GM12878 (cell line): ENCODE measurements around the gene SLC12A7. TPM values are rescaled to one million over a fixed set of nuclear protein-coding genes. Genes with fewer than 3 reads are reported as not detected.

Experiments
- ATAC-seq: fragments of 200-7000 bp; cut with Tn5 transposase; 3 replicates; pipeline ENCODE4 v1.9.1; 2020; ENCODE audit warnings: mild to moderate bottlenecking, moderate library complexity
- BruUV-seq: library from RNA; stranded (reverse); fragments of 400-500 nt; replicated peaks from 2 replicates; lab custom pipeline; 2021; lab: Mats Ljungman, UMichigan
- CTCF ChIA-PET: fragments of 300-600 bp; sonication (Branson Sonifier 250); formaldehyde crosslinking; extraction: SDS; loops from one replicate; lab custom pipeline; 2021; ENCODE audit warnings: inconsistent platforms; lab: Yijun Ruan, JAX
- POLR2A ChIA-PET: fragments of 350-600 bp; formaldehyde crosslinking; extraction: SDS; loops from one replicate; lab custom pipeline; 2021; ENCODE audit warnings: inconsistent platforms; lab: Charles Lee
- RAD21 ChIA-PET: fragments of 300-600 bp; sonication (Branson Sonifier 250); formaldehyde crosslinking; loops from one replicate; lab custom pipeline; 2023; ENCODE audit warnings: antibody characterized with exemption; ENCODE audit not compliant: unreplicated experiment; lab: Charles Lee
- SMC1A ChIA-PET: fragments of 300-600 bp; sonication (Branson Sonifier 250); formaldehyde crosslinking; loops from one replicate; lab custom pipeline; 2023; ENCODE audit not compliant: unreplicated experiment, uncharacterized antibody; lab: Charles Lee
- DNase-seq: peaks from one replicate; pipeline ENCODE4 v3.0.0-alpha.2; 2011; ENCODE audit warnings: low read depth, low spot score
- FAIRE-seq: peaks from 3 replicates; lab custom pipeline; 2011; peaks lifted over from hg19 to GRCh38; lab: Jason Lieb, UNC
- H2AFZ ChIP-seq: 2 replicates; pipeline ENCODE4 v1.6.0; 2011; ENCODE audit warnings: low read depth, low read length, control low read depth; ENCODE audit not compliant: control insufficient read depth
- H3K27ac ChIP-seq: 2 replicates; pipeline ENCODE4 v1.5.1; 2011; ENCODE audit warnings: control low read depth; ENCODE audit not compliant: control insufficient read depth, insufficient read depth
- H3K27me3 ChIP-seq, 2 experiments: replicated peaks in 1 of 2; 2 replicates each; pipeline versions ENCODE4 v1.6.0 to v1.6.1; 2011; ENCODE audit warnings: low read length in 1 of 2; ENCODE audit not compliant: control insufficient read depth in 2 of 2, insufficient read depth in 2 of 2
- H3K36me3 ChIP-seq, 2 experiments: 2 replicates each; pipeline ENCODE4 v1.5.1; 2011; ENCODE audit warnings: low read length in 1 of 2; ENCODE audit not compliant: control insufficient read depth in 2 of 2, insufficient read depth in 2 of 2
- H3K4me1 ChIP-seq: 2 replicates; pipeline ENCODE4 v1.6.1; 2011; ENCODE audit warnings: mild to moderate bottlenecking, low read length, moderate library complexity, mixed read lengths; ENCODE audit not compliant: control insufficient read depth, insufficient read depth
- H3K4me2 ChIP-seq: 2 replicates; pipeline ENCODE4 v1.6.0; 2011; ENCODE audit warnings: control low read depth; ENCODE audit not compliant: control insufficient read depth, insufficient read depth
- H3K4me3 ChIP-seq: fragments of 200-600 bp; sonication (generic); 2 replicates; pipeline ENCODE4 v1.5.1; 2016
- H3K79me2 ChIP-seq: 2 replicates; pipeline ENCODE4 v1.6.0; 2011; ENCODE audit warnings: low read length; ENCODE audit not compliant: control insufficient read depth, insufficient read depth
- H3K9ac ChIP-seq: 2 replicates; pipeline ENCODE4 v1.8.0; 2011; ENCODE audit warnings: low read length, control low read depth, mixed read lengths; ENCODE audit not compliant: control insufficient read depth, insufficient read depth
- H3K9me3 ChIP-seq: replicated peaks from 3 replicates; pipeline ENCODE4 v1.5.1; 2011; ENCODE audit warnings: mild to moderate bottlenecking, low read length; ENCODE audit not compliant: control insufficient read depth, insufficient read depth
- H4K20me1 ChIP-seq: 2 replicates; pipeline ENCODE4 v1.6.0; 2011; ENCODE audit not compliant: control insufficient read depth, insufficient read depth
- ASH2L ChIP-seq: fragments of 300-600, 200-600 bp; sonication (generic); IDR thresholded peaks from 2 replicates; pipeline ENCODE4 v1.6.1; 2017; ENCODE audit warnings: low read depth, mild to moderate bottlenecking, borderline replicate concordance
- CBX3 ChIP-seq: fragments of 200-600 bp; sonication (generic); IDR thresholded peaks from 2 replicates; pipeline ENCODE4 v1.6.1; 2016; ENCODE audit warnings: low read depth, borderline replicate concordance
- ETV6 ChIP-seq, 2 experiments: fragments of 450-650 bp in 1 of 2; IDR thresholded peaks in 1 of 2; conservative IDR thresholded peaks in 1 of 2; 2 replicates each; pipeline ENCODE4 v1.6.1; 2014; ENCODE audit warnings: antibody characterized with exemption in 1 of 2, borderline replicate concordance in 1 of 2, low read depth in 1 of 2, mild to moderate bottlenecking in 1 of 2, moderate library complexity in 1 of 2
- FOXK2 ChIP-seq: fragments of 450-650 bp; IDR thresholded peaks from 2 replicates; pipeline ENCODE4 v1.6.1; 2017; ENCODE audit warnings: mild to moderate bottlenecking, moderate library complexity
- GABPA ChIP-seq: IDR thresholded peaks from 2 replicates; pipeline ENCODE4 v1.6.1; 2014; ENCODE audit warnings: antibody characterized with exemption, low read depth, mild to moderate bottlenecking, inconsistent platforms
- HDGF ChIP-seq: fragments of 450-650 bp; IDR thresholded peaks from 2 replicates; pipeline ENCODE4 v1.6.1; 2016; ENCODE audit warnings: antibody characterized with exemption
- KAT2A ChIP-seq: conservative IDR thresholded peaks from 2 replicates; pipeline ENCODE4 v1.6.1; 2011; ENCODE audit warnings: low read depth, low read length; ENCODE audit not compliant: control insufficient read depth
- KDM1A ChIP-seq: fragments of 200-600 bp; sonication (generic); IDR thresholded peaks from 2 replicates; pipeline ENCODE4 v1.6.1; 2016; ENCODE audit warnings: borderline replicate concordance
- MYB ChIP-seq: fragments of 150-350 bp; IDR thresholded peaks from 2 replicates; pipeline ENCODE4 v1.6.1; 2014; ENCODE audit warnings: mild to moderate bottlenecking, low read depth, low read length, borderline replicate concordance
- NFIC ChIP-seq: IDR thresholded peaks from 2 replicates; pipeline ENCODE4 v1.6.1; 2012; ENCODE audit warnings: low read depth, mild to moderate bottlenecking, inconsistent platforms, low read length, moderate library complexity
- POU2F2 ChIP-seq: IDR thresholded peaks from 3 replicates; pipeline ENCODE4 v1.6.1; 2011; ENCODE audit warnings: low read depth, mild to moderate bottlenecking, low read length, borderline replicate concordance
- RAD21 ChIP-seq: IDR thresholded peaks from 2 replicates; pipeline ENCODE4 v1.6.1; 2011; ENCODE audit warnings: mild to moderate bottlenecking, low read depth, low read length, moderate library complexity; ENCODE audit not compliant: insufficient read depth
- RB1 ChIP-seq: fragments of 450-650 bp; formaldehyde crosslinking; IDR thresholded peaks from 2 replicates; pipeline ENCODE4 v1.6.1; 2017; ENCODE audit warnings: mild to moderate bottlenecking, borderline replicate concordance
- STAT3 ChIP-seq: IDR thresholded peaks from 2 replicates; pipeline ENCODE4 v1.6.1; 2011; ENCODE audit warnings: low read depth, low read length, improper control_type of control experiment
- TCF7 ChIP-seq: IDR thresholded peaks from 2 replicates; pipeline ENCODE4 v1.6.1; 2014; ENCODE audit warnings: antibody characterized with exemption, borderline replicate concordance
- ZNF384 ChIP-seq: IDR thresholded peaks from 2 replicates; pipeline ENCODE4 v1.6.1; 2012; ENCODE audit warnings: low read depth, mild to moderate bottlenecking, low read length, improper control_type of control experiment, borderline replicate concordance
- ZNF622 ChIP-seq: fragments of 450-650 bp; IDR thresholded peaks from 2 replicates; pipeline ENCODE4 v1.6.1; 2017; ENCODE audit warnings: mild to moderate bottlenecking, inconsistent platforms
- WGBS: methylation state at CpG from one replicate; pipeline ENCODE4 v1.1.6; 2016; ENCODE audit warnings: low lambda C conversion rate; ENCODE audit not compliant: insufficient replicate concordance, insufficient coverage; ENCODE audit errors: missing lambda C conversion rate; 5-methylcytosine and 5-hydroxymethylcytosine counted together
- in situ Hi-C: fragments of 300-500 bp; cut with MboI; formaldehyde crosslinking; loops from 9 replicates; pipeline ENCODE4 v1.14.3; 2018; ENCODE audit warnings: mixed read lengths
- intact Hi-C: fragments of 100-400 bp; cut with micrococcal nuclease; formaldehyde crosslinking; loops from one replicate; pipeline ENCODE4 v1.14.2; 2022; ENCODE audit not compliant: unreplicated experiment
- polyA plus RNA-seq, 11 experiments: library from polyadenylated mRNA; depleted of rRNA in 4 of 11; unstranded in 6 of 11; stranded (reverse) in 5 of 11; fragments of >200 nt; fragmentation: Nextera tagmentation in 4 of 11; fragmentation: Illumina TruSeq in 1 of 11; extraction: Ambion mirVana in 4 of 11; extraction: Trizol in 1 of 11; gene quantifications; 1 replicate in 1 of 11; 2 replicates in 10 of 11; pipeline versions ENCODE4 v1.2.1 to v1.2.3, GENCODE V29; 2011 to 2016; ENCODE audit warnings: inconsistent platforms in 2 of 11, missing spikeins in 2 of 11, low read depth in 1 of 11
- total RNA-seq, 4 experiments: library from RNA; depleted of rRNA in 3 of 4; stranded (reverse); fragments of >200 nt in 3 of 4; fragmentation: Illumina TruSeq in 1 of 4; extraction: Trizol in 1 of 4; gene quantifications; 2 replicates each; pipeline versions ENCODE4 v1.2.1 to v1.2.3, GENCODE V29; 2013 to 2021

SLC12A7 gene
- total and polyA plus RNA-seq, 10 of the 15 experiments (the other 5 are each of a cell fraction or from before 2014, with no cell fraction given), result 0.10 to 10.0 (median 2.9) TPM

DNA sequence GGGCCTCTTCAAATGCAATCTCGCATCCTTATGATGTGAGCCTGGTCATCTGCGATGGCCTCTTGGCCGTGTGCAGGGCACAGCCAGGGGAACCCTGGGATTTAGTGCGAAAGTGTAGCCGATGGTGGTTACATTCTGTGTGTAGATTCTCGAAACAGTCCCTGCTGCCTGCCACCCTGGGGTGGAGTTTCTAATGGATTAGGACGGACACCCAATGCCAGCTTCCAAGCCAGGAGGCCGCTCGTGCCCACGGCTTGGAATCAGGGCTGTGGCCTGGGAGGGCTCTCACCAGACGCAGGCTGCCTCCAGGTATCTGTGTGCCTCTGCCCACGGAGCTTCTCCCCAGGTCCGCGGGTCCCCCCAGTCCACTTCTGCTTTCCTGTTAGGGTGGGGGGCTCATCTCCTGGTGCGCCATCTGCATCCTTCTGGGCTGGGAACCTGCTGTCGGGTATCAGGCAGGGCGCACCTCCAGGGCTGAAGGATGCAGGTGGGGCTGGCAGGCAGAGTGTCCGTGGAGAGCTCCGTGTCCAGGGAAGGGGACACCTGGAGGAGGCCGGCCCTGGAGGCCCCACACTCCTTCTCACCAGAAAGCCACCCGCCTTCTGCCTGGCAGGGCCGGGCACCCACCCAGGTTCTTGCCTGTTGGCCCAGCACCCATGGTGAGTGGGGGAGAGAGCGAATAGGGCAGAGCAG lies 3.4 kb upstream of the SLC12A7 start:
- ATAC-seq, result no peak
- RAD21 ChIA-PET, result interaction anchor here (1.0 to 1.4 kb wide), 3 partner anchors 9 to 25 kb away, joined by 3 to 5 read pairs (median 3); no protein-coding TSS in a partner anchor

DNA sequence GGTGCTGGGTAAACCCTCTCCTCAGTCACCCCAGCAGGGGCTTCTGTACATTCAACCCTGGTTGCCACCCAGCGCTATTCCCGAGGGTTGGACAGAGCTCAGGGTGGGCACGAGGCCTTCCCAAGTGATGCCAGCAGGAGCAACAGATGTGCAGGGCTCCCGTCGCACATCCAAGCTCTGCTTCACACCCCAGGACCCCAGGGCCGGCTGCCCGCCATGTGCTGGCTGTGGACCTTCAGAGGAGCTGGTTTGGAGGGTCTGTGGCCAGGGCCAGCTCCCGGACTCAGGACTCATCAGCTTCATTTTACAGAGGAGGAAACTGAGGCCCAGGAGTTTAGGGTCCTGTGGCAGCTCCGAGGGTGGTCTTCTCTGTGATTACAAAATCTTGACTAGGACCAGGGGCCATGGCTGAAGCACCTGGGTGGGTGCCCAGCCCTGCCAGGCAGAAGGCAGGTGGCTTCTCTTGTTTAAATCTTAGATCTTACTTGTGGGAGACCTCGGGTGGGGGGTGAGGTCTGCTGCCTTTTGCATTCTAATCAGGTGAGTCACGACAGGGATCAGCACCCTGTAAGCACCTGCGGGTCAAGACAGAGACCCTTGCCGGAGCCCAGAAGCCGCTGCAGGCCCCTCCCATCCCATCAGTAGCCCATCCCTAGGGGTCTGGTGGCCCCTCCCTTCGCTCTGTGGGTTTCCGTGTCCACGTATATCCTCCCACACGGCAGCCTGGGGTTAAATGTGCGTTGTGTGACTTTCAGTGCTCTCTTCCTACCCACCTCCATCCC lies 2.1 kb upstream of the SLC12A7 start:
- in situ Hi-C loops, result no loop called here
- CTCF ChIA-PET, result interaction anchor here (1.0 kb wide), 2 partner anchors 10 to 18 kb away, joined by 3 to 4 read pairs; no protein-coding TSS in a partner anchor
- Histone ChIP-seq H2AFZ (no peak overlapping the region), H3K27me3 (peaks cover 0 to 3% of the 10 kb centered on the region in 2 experiments), H3K4me2 (no peak overlapping the region), H3K9ac (no peak overlapping the region), H3K36me3 (no peaks in the 10 kb centered on the region), H3K4me3 (no peak overlapping the region), H3K27ac (no peak overlapping the region), H3K9me3 (no peaks in the 10 kb centered on the region), H4K20me1 (no peaks in the 10 kb centered on the region), H3K79me2 (peaks cover 2% of the 10 kb centered on the region; the same call in 1 of the 2 replicates), H3K4me1 (no peaks in the 10 kb centered on the region)
- ATAC-seq (no peak), FAIRE-seq (no peak), DNase-seq (no peak)
- SMC1A ChIA-PET, result interaction anchor here (0.6 to 2.2 kb wide), 2 partner anchors 20 to 40 kb away, joined by 4 to 9 read pairs; no protein-coding TSS in a partner anchor
- POLR2A ChIA-PET, result interaction anchor here (1.0 kb wide), 1 partner anchor 378 kb away, joined by 3 read pairs; no protein-coding TSS in a partner anchor
- RAD21 ChIA-PET, result interaction anchor here (0.9 to 1.1 kb wide), 2 partner anchors 19 to 24 kb away, joined by 3 to 4 read pairs; no protein-coding TSS in a partner anchor
- BruUV-seq, result no TSS peak
- intact Hi-C loops, result no loop called here
- 39% methylated on average over 19 of the region's 19 CpGs for WGBS
- TF ChIP-seq CBX3 (no peak), MYB (no peak), KDM1A (no peak), KAT2A (no peak), RB1 (no peak), POU2F2 (no peak), ASH2L (no peak), ETV6 (conservative IDR thresholded peaks at IDR 0.05 in 1 of 2, IDR thresholded peaks at IDR 0.05 in 1 of 2; ENCODE audit: borderline replicate concordance in 1 of 2, low read depth in 1 of 2) (no peak), STAT3 (no peak), TCF7 (no peak), NFIC (no peak), RAD21 (no peak), ZNF384 (no peak), FOXK2 (no peak), ZNF622 (no peak)

More for the DNA sequence above, 3.4 kb upstream of the SLC12A7 start:
- intact Hi-C loops (no loop called here), in situ Hi-C loops (no loop called here)
- Histone ChIP-seq H3K9ac (no peak overlapping the region), H2AFZ (no peak overlapping the region), H3K9me3 (no peaks in the 10 kb centered on the region), H3K79me2 (peaks cover 2% of the 10 kb centered on the region; the same call in 1 of the 2 replicates), H3K4me3 (no peak overlapping the region), H3K4me2 (no peak overlapping the region), H4K20me1 (no peaks in the 10 kb centered on the region), H3K27me3 (peaks cover 0 to 3% of the 10 kb centered on the region in 2 experiments), H3K27ac (no peak overlapping the region), H3K4me1 (no peaks in the 10 kb centered on the region), H3K36me3 (no peaks in the 10 kb centered on the region)
- TF ChIP-seq GABPA (no peak), HDGF (no peak)
- DNase-seq (no peak), FAIRE-seq (no peak)
- no TSS peak for BruUV-seq
- CTCF ChIA-PET, result interaction anchor here (1.0 kb wide), 1 partner anchor 11 kb away, joined by 4 read pairs; no protein-coding TSS in a partner anchor
- POLR2A ChIA-PET, result interaction anchor here (3.3 kb wide), 1 partner anchor 17 kb away, joined by 18 read pairs; no protein-coding TSS in a partner anchor
- SMC1A ChIA-PET, result interaction anchor here (0.6 to 1.3 kb wide), 2 partner anchors 18 to 39 kb away, joined by 4 read pairs; no protein-coding TSS in a partner anchor
- WGBS, result 58% methylated on average over 22 of the region's 23 CpGs
